IPS-20b (cell line): Measurements from ENCODE around the gene MTURN.

ENCODE experiments used
- H3K27ac ChIP-seq: one replicate; pipeline ENCODE4 v1.5.1; 2013; ENCODE audit warnings: low read length
- H3K27me3 ChIP-seq: 2 replicates; pipeline ENCODE4 v1.6.1; 2013; ENCODE audit warnings: mild to moderate bottlenecking, low read length, inconsistent platforms; ENCODE audit not compliant: insufficient read depth
- H3K36me3 ChIP-seq: 2 replicates; pipeline ENCODE4 v1.6.1; 2013; ENCODE audit warnings: low read depth, mild to moderate bottlenecking, inconsistent platforms, low read length, moderate library complexity; ENCODE audit not compliant: insufficient read depth
- H3K4me1 ChIP-seq: 2 replicates; pipeline ENCODE4 v1.6.1; 2013; ENCODE audit warnings: mild to moderate bottlenecking, control low read depth, inconsistent platforms, low read length, moderate library complexity; ENCODE audit not compliant: insufficient read depth
- H3K4me3 ChIP-seq: 2 replicates; pipeline ENCODE4 v1.5.1; 2013; ENCODE audit warnings: mild to moderate bottlenecking, low read length, inconsistent platforms
- H3K9ac ChIP-seq: 2 replicates; pipeline ENCODE4 v1.6.1; 2013; ENCODE audit warnings: low read depth, mild to moderate bottlenecking, inconsistent platforms, low read length, moderate library complexity
- H3K9me3 ChIP-seq: 2 replicates; pipeline ENCODE4 v1.6.1; 2013; ENCODE audit warnings: mild to moderate bottlenecking, low read depth, low read length, inconsistent platforms; ENCODE audit not compliant: insufficient read depth

Gene MTURN

DNA sequence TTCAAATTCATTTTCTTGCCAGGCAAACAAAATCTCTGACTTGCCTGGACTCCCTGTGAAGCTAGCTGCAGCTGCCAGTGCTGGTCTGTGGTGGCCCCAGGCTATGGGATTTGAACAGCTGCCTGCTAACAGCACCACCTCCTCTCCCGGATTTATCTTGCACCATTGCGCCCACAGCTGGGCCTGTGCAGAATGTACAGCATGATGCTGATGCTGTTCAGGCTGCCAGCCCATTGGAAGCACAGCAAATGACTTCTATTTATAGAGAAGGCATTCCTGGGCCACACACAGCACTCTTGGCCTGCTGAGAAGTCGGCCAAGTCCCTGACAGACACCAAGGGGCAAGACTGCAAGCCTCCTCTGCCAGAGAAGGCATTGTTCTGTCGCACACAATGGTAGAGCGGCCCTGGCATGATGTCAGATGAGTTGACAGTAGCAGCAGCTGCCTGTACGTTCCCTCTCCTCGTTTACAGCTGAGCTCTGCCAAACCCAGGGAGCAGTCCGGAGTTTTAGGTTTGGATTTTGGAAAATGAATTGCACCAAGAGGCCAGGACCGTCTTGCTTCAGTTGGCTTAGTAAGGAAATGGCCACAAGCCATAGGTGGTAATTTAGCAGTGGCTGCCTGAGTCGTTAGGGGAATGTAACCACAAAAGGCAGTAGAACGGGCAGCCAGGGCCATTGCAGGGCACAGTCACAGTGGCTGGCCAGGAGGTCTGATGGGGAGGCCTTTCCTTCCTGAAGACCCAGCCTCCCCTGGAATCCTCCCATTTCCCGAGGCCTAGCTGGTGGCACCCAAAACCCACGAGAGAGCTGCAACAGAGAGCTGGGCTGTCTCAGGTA, 38.5 kb downstream of the MTURN start:
- Histone ChIP-seq H3K27ac (no peak overlapping the region), H3K9ac (no peak overlapping the region), H3K4me3 (no peak overlapping the region), H3K9me3 (no peaks in the 10 kb centered on the region), H3K4me1 (peaks cover 16% of the 10 kb centered on the region; the same call in 1 of the 2 replicates), H3K27me3 (peaks cover 17% of the 10 kb centered on the region; the same call in 1 of the 2 replicates), H3K36me3 (no peaks in the 10 kb centered on the region)

DNA sequence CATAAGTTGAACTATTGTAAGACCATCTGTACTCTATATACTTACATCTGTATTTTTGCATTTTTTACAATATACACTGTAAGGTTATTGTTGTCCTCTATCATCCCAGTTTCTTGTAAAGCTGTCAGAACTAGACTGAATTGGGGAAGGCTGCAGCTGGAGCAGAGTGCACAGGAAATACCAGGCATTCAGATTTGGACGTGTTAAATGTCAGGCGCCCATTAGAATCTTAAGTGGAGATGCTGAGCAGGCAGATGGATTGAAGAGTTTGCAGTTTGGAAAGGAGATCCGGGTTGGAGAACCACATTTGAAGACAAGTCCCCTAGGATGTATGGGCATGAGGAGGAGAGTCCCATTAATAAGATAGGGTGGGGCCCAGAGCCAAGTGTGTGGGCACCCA, 40.4 kb downstream of the MTURN start:
- Histone ChIP-seq H3K9me3 (no peaks in the 10 kb centered on the region), H3K27me3 (peaks cover 7% of the 10 kb centered on the region; the same call in 1 of the 2 replicates), H3K4me3 (no peak overlapping the region), H3K9ac (no peak overlapping the region), H3K4me1 (no peaks in the 10 kb centered on the region), H3K36me3 (no peaks in the 10 kb centered on the region), H3K27ac (no peak overlapping the region)

DNA sequence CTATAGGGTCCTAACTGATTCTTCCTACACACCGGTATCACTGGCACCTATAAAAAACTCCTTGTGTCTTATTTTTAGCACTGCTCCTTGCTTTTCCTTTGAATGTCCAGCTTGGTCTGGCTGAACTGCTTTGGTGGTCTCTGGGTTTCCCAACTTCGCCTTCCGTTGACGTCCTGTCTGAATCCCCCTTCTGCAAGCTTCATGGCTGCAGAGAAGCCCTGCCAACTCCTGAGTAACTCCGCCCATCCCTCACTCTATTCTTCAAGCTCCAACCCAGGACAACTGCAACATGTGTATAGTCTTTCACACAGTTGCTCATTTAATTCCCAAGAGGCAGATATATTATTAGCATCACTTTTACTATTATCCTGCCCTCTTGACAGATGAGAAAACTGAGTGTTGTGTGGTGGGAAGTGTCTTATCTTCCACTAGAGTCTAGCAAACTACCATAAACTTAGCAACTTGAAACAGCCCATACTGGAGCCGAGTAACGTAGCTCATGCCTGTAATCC, 40.9 kb downstream of the MTURN start:
- peaks cover 2% of the 10 kb centered on the region; the same call in 1 of the 2 replicates for H3K27me3 ChIP-seq
- no peak overlapping the region for H3K27ac ChIP-seq
- H3K4me3 ChIP-seq, result no peak overlapping the region
- H3K9me3 ChIP-seq, result no peaks in the 10 kb centered on the region
- H3K9ac ChIP-seq, result no peak overlapping the region
- no peaks in the 10 kb centered on the region for H3K36me3 ChIP-seq
- H3K4me1 ChIP-seq, result no peaks in the 10 kb centered on the region

DNA sequence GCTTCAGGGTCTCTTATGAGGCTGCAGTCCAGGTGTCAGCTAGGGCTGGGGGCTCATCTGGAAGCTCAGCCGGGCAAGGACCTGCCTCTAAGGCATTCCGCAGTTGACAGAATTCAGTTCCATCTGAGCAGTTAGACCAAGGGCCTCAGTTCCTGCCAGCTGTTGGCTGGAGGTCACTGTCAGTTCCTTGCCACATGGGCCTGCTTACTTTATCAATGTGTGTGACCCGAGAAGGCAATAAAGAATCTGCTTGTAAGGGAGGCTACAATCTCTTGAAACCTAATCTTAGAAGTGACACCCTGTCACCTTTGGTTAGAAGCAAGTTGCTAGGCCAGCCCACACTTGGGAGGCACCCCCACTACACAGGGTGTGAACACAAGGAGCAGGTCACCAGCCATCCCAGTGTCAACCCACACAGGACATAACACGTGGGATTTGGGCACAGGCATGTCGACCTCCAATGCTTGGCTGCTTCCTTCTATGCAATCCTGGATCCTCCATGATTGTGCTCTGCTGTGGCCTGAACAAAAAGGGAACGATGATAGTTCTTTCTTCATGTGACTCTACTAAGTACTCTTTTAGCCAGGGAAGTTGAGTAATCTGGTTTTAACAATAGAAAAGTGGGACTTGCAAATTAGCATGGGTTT, 41.8 kb downstream of the MTURN start:
- no peaks in the 10 kb centered on the region for H3K27me3 ChIP-seq
- H3K36me3 ChIP-seq, result no peaks in the 10 kb centered on the region
- no peak overlapping the region for H3K9ac ChIP-seq
- no peaks in the 10 kb centered on the region for H3K4me1 ChIP-seq
- no peaks in the 10 kb centered on the region for H3K9me3 ChIP-seq
- no peak overlapping the region for H3K4me3 ChIP-seq
- H3K27ac ChIP-seq, result no peak overlapping the region

DNA sequence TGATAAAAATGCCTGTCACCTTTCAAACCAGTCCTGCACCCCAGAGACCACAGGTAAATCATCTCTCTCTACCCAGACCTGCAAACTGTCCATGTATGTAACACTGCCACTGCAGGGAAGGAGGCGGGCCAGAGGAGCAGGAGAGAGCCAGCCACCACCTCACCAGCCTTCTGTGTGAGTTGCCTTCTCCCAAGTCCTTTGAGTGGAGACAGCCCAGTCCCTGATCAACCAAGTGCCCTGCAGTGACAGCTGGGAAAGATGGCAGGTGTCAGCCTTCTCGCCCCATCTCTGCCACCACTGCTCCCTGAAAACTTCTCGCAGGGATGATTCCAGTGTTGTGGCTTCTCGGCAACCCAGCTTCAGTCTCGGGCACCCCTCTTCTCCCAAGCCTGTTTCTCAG, 42.4 kb downstream of the MTURN start:
- Histone ChIP-seq H3K9me3 (no peaks in the 10 kb centered on the region), H3K9ac (no peak overlapping the region), H3K27ac (no peak overlapping the region), H3K4me1 (no peaks in the 10 kb centered on the region), H3K4me3 (no peak overlapping the region), H3K36me3 (no peaks in the 10 kb centered on the region), H3K27me3 (no peaks in the 10 kb centered on the region)

DNA sequence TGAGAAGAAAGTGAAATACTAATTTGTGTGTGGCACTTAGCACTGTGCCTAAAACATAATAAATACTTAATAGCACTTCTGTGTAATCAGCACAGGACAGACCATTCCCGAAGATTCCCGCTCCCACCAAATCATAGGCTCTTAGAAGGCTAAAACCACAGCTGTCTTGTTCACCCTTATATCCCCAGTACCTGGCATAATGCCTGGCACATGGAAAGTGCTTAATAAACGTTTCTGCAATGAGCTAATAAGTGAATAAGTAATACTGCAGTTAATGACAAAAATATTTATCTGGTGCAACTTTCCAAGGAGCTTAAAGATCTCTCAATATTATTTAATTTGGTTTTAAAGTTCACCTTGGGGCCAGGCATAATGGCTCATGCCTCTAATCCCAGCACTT, 43.2 kb downstream of the MTURN start:
- no peak overlapping the region for H3K27ac ChIP-seq
- H3K36me3 ChIP-seq, result no peaks in the 10 kb centered on the region
- no peak overlapping the region for H3K4me3 ChIP-seq
- no peaks in the 10 kb centered on the region for H3K9me3 ChIP-seq
- H3K9ac ChIP-seq, result no peak overlapping the region
- no peaks in the 10 kb centered on the region for H3K4me1 ChIP-seq
- no peaks in the 10 kb centered on the region for H3K27me3 ChIP-seq

DNA sequence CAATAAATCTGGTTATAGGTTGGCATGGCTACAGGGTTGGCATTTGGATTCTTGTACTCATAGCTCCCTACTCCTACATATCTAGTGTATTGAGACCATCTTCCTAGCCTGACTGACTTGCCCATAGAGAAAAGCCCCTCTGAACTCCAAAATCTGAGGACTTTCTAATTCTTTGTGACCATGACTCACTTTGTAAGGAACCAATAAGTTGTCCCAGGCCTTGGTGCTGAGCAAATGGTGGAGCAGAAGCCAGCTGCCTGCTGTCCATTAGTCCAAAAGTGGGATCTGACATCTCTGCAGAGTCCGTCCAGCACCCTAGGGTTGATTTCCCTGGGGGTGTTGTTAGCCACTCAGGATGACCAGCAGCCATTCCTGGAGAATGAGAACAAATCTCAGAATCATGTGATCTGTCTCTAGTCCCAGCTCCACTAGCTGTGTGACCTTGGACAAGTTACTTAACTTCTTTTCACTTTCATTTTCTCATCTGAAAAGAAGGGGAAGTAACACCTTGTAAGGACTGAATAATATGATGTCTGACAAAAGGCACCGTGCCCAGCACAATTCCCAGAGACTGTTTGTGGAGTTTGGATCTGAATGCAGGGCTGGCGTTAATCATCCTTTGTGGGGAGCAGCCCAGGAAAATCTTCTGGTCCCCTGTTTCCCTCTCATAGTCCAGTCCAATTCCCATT, 44.1 kb downstream of the MTURN start:
- Histone ChIP-seq H3K4me1 (no peaks in the 10 kb centered on the region), H3K4me3 (no peak overlapping the region), H3K9me3 (no peaks in the 10 kb centered on the region), H3K36me3 (no peaks in the 10 kb centered on the region), H3K27ac (no peak overlapping the region), H3K9ac (no peak overlapping the region), H3K27me3 (no peaks in the 10 kb centered on the region)

DNA sequence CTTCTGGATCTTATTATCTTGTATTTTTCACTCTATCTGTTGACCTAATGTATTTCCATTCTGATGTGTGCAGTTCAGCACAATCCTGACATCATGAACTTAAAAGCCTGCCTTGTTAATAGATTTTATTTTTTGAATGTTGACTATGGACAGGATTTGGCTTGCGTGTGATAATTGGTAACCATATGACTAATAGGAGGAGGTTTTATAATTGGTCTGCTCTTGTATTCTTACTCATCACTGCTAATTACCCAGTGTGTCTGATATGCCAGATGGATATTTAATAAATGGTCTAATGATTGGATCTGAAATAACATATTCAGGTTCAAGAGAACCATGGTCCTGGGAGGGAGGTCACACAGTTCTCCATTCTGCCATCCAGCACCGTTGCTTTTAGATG, 45.9 kb downstream of the MTURN start:
- no peak overlapping the region for H3K27ac ChIP-seq
- H3K9ac ChIP-seq, result no peak overlapping the region
- no peaks in the 10 kb centered on the region for H3K36me3 ChIP-seq
- H3K4me1 ChIP-seq, result no peaks in the 10 kb centered on the region
- no peak overlapping the region for H3K4me3 ChIP-seq
- H3K9me3 ChIP-seq, result no peaks in the 10 kb centered on the region
- H3K27me3 ChIP-seq, result no peaks in the 10 kb centered on the region

DNA sequence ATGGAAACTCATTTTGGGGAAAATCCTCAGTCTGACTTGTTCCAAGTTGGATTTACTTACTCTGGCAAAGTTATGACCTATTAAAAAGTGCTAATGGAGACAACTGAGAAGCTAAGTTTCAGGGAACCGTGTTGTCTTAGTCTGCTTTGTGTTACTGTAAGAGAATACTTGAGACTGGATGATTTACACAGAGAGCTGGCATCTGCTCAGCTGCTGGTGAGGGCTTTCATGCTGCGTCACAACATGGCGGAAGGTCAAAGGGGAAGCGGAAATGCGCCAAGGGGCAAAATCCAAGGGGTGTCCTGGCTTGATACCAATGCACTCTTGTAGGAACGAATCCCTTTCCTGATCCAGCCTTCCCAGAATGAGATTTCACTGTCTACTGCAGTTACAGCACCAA, 46.4 kb downstream of the MTURN start:
- H3K4me1 ChIP-seq, result no peaks in the 10 kb centered on the region
- no peak overlapping the region for H3K27ac ChIP-seq
- H3K9ac ChIP-seq, result no peak overlapping the region
- H3K9me3 ChIP-seq, result no peaks in the 10 kb centered on the region
- no peak overlapping the region for H3K4me3 ChIP-seq
- no peaks in the 10 kb centered on the region for H3K36me3 ChIP-seq
- H3K27me3 ChIP-seq, result no peaks in the 10 kb centered on the region

DNA sequence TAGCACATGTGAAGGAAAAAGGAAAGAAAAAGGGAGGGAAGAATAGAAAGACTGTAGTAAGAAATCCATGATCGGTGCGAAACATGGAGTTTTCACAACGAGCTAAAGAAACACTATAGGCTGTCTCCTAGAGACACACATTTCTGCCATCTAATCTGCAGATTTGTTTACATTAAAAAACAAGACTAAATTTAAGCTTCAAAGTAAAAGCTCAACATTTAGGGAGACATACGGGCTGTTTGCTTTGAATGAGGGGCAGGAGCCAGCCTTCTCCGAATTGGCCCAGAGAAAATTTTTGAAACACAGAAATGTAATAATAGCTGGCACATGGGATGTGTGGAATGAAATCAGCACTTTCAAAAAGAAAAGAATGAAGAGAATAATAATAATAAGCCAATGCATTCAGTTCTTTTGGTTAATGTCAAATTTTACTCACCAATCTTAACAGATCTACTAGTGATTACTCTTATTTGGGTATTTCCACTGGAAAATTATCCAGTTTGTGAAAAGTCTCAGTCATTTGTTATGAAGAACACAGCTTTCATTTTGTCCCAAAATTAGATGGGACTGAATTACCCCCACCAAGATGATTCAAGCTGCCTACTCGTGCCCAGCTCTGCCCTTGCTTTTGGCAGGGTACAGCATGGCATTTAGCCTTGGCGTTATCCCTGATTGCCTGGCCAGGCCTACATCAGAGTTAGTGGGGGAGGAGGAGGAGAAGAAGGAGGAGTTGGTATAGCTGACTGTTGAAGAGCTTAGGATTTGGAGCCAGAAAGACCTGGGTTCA, 47.1 kb downstream of the MTURN start:
- H3K4me1 ChIP-seq, result no peaks in the 10 kb centered on the region
- H3K9me3 ChIP-seq, result peaks cover 5% of the 10 kb centered on the region
- no peak overlapping the region for H3K4me3 ChIP-seq
- H3K36me3 ChIP-seq, result no peaks in the 10 kb centered on the region
- no peaks in the 10 kb centered on the region for H3K27me3 ChIP-seq
- no peak overlapping the region for H3K27ac ChIP-seq
- no peak overlapping the region for H3K9ac ChIP-seq

DNA sequence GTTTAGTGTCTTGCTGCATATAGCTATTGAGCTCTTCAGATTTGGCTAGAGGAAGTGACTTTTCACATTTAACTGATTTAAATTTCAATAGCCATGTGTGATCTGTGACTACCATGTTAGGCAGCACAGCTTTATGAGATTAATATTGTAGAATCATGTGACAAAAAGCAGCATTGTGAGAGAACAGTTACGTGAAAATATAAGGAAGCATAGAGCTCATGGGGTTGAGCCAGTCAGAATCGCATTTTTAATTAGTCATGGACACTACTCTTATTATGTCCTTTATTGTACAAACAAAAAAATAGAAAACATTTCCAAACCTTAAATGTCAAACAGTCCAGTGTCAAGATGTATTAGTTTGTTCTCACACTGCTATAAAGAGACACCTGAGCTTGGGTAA, 48.0 kb downstream of the MTURN start:
- Histone ChIP-seq H3K9me3 (peaks cover 7% of the 10 kb centered on the region), H3K27ac (no peak overlapping the region), H3K9ac (no peak overlapping the region), H3K36me3 (no peaks in the 10 kb centered on the region), H3K4me3 (no peak overlapping the region), H3K27me3 (no peaks in the 10 kb centered on the region), H3K4me1 (no peaks in the 10 kb centered on the region)
